HTERT RPE-1 (cell line): ENCODE data around the gene ADRA2B.
"Not testable (repeated sequence)": the region's sequence is repeated elsewhere in the genome, so short reads cannot be mapped to it uniquely, and the experiment has no call there.

Experiments
- in situ Hi-C: fragments of 300-500 bp; cut with MboI; formaldehyde crosslinking; loops from 4 replicates; pipeline ENCODE4 v1.14.3; 2020; ENCODE audit warnings: low sequenced_read_pairs

ADRA2B gene

GRCh38 chr2:96150791-96151594, 34.6 kb upstream of the ADRA2B start:
- in situ Hi-C loops: no loop called here

GRCh38 chr2:96150007-96150640, 33.8 kb upstream of the ADRA2B start:
- in situ Hi-C loops: no loop called here

GRCh38 chr2:96148410-96149217, 32.2 kb upstream of the ADRA2B start:
- in situ Hi-C loops: no loop called here

- in situ Hi-C loops: no loop called here
These were observed 31.3 kb upstream of the ADRA2B start for GRCh38 chr2:96147593-96148201.

- in situ Hi-C loops: no loop called here
These were observed 30.7 kb upstream of the ADRA2B start for GRCh38 chr2:96146881-96147592.

GRCh38 chr2:96146153-96146880, 29.9 kb upstream of the ADRA2B start:
- in situ Hi-C loops: no loop called here

- in situ Hi-C loops: no loop called here
These were observed 29.4 kb upstream of the ADRA2B start for GRCh38 chr2:96145848-96146152.

GRCh38 chr2:96145036-96145847, 28.9 kb upstream of the ADRA2B start, which contains the start of gene DUSP2:
Gene DUSP2 (minus strand): TSS chr2:96145440. CDS start chr2:96145354, 86 bp downstream.
- in situ Hi-C loops: no loop called here

GRCh38 chr2:96144481-96145035, 28.2 kb upstream of the ADRA2B start:
- in situ Hi-C loops: no loop called here

GRCh38 chr2:96143848-96144480, 27.6 kb upstream of the ADRA2B start:
- in situ Hi-C loops: no loop called here

GRCh38 chr2:96143231-96143847, 27.0 kb upstream of the ADRA2B start:
- in situ Hi-C loops: no loop called here

GRCh38 chr2:96142217-96143113, 26.1 kb upstream of the ADRA2B start:
- in situ Hi-C loops: no loop called here

- in situ Hi-C loops: not testable (repeated sequence)
These were observed 25.2 kb upstream of the ADRA2B start for GRCh38 chr2:96141624-96141967.

- in situ Hi-C loops: no loop called here
These were observed 24.7 kb upstream of the ADRA2B start for GRCh38 chr2:96140941-96141623.

- in situ Hi-C loops: no loop called here
These were observed 22.9 kb upstream of the ADRA2B start for GRCh38 chr2:96139181-96139758.
